ENCODE data around the gene KIF11.

The KIF11 gene

GRCh38 chr10:92688573-92688926, 95.6 kb downstream of the KIF11 start:
- peak; percentile 4 for DNase-seq

DNA sequence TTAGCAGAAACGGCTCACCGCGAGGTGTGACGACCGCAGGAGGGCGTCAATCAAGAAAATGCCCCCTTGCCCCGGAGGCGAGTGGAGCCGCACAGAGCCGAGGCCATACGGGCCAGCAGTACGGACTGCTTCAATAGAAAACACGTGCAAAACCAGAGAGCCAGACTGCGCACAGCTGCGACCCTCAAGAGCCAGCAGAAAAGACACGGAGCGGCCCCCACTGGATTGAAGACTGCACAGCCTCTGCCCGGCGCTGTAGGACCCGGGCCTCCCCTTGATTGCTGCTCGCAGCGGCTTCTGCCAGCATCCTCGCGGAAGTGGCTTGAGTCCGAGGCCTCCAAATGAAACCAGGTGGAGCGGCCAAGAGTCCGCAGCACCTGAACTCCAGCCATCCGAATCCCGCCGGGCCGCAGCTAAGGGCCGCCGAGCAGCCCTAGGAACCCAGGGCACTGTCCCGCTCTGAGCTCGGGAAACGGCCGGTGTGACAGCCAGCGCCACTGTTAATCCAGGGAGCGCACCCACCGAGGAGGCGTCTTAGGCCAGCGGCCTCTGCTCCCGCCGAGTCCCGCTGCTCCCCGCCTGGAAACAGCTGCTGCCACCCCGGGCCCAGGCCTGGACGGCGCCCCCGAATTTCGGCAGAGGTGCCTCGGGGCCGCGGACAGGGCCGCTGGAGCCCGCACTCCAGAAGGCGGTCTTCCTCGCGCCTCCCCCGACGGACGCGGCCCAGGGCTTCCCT, 96.2 kb downstream of the KIF11 start:
- DNase-seq: peak; percentile 64

DNA sequence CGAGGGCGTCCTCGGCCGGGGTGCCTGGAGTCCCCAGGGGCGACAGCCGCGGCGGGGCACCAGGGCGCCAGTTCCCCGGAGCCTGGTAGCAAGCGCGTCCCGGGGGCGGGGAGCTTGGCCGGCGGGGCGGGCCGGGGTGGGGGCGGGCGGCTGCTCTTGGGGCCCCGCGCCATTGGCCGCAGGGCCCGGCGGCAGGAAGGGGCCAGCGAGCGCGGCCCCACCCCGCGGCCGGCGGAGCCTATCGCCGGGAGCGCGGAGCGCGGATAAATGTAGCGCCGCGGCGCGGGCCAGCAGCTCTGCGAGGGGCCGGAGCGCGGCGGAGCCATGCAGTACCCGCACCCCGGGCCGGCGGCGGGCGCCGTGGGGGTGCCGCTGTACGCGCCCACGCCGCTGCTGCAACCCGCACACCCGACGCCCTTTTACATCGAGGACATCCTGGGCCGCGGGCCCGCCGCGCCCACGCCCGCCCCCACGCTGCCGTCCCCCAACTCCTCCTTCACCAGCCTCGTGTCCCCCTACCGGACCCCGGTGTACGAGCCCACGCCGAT, 96.8 kb downstream of the KIF11 start, which contains the start of gene HHEX:
HHEX (plus strand) TSS at position 293 of the 548 bp plus-strand sequence; CDS start at position 325, 32 bp downstream.
- DNase-seq: peak; percentile 45

GRCh38 chr10:92690211-92690914, 97.4 kb downstream of the KIF11 start:
- peak; percentile 75 for DNase-seq

- DNase-seq: peak; percentile 51
Measured at GRCh38 chr10:92690915-92691590, 98.1 kb downstream of the KIF11 start.

DNA sequence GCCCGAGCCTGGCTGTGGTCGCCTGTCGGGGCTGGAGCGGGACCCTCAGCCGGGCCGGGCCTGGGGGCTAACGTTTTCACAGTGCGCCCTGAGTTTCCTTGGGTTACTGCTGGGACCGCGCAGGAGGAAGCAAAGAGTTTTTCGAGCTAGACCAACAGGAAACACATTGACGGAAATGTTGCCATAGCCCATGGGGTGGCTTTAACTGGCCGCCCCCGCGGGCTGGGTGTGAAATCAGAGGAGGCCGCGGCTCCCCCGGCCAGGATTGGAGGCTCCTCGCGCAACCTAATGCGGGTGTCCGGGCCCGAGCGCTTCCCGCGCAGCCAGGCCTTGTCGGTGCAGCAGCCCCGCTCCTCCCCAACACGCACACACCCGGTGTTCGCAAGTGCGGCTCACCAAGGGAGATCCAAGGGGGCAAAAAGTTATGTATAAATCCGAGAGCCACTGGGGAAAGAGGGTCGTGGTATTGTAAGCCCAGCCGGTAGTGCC, 98.7 kb downstream of the KIF11 start:
- DNase-seq: no peak

DNA sequence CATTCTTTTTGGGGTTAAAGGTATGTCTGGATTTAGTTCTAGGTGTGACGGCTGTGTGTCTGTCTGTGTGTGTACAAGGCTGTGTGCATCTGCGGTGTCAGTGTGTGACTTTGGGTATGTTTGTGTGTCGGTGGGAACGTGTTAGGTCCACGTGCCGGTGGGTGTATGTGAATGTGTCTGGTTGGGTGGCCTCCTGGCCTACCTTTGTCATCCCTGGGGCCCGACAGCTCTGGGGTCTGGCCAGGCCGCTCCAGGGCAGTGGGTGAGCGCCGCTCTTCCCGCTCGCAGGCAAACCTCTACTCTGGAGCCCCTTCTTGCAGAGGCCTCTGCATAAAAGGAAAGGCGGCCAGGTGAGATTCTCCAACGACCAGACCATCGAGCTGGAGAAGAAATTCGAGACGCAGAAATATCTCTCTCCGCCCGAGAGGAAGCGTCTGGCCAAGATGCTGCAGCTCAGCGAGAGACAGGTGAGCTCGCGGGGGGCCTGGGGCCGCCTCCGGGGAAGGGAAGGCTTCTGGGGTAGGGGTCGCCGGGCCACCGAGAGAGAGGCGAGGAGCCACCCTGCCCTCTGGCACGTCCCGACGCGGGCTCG, 99.2 kb downstream of the KIF11 start:
- DNase-seq: peak; percentile 68

GRCh38 chr10:92692697-92693533, 100.0 kb downstream of the KIF11 start:
- DNase-seq: peak; percentile 45

DNA sequence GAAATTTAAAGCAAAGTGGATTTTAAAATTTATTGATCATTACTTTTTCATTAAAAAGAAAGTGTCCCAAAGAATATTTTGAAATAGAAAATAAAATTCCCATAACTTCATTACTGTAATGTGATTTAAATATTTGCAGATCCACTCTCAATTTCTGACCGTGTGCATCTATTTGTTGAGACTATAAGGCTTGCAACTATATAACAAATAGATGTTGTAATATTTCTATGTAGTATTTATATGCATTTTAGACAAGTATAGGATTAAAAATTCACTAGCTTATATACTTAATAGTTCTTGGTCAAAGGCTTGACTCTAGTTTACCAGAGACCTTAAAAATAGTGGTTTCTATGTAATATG, 100.6 kb downstream of the KIF11 start:
- DNase-seq: no peak

DNA sequence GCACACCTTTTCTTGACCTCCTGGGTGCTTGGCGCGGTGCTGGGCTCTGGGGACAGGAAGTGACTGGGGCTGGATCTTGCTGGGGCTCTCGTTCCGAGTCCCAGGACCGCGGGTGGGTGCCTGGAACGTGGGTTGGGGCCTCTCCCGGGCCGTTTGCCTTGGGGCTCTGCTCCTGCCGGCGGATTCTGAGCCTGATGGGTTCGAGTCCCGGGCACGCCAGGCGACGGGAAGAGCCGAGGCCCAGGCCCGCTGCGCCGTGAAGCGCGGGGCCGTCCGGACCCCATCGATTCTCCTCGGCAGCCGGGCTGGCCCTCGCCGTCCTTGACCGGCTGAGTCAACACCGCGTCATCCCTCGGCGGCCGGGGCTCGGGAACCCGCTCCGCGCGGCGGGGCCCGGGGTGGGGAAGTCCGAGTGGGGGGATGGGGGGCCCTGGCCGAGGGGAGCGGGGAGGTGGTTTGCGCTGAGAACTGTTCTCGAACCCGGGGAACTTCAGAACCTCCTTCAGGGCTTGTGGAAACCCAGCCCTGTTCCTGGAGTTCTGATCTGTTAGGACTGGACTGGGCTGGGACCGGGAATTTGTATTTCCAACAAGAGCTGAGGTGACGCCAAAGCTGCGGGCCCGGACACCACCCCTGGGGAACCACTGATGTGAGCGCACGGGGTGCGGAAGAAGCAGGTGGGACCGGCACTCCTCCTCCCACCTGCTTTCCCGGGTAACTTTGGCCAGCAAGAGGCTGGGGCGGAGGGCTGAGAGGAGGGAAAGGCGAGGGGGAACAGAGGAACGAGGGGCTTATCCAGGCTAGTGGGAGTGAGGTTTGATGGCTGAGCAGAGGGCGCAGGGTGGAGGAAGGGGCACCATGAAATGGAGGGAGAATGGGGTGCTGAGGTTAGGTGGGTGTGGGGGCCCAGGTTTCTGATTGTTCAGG, 103.0 kb downstream of the KIF11 start:
- DNase-seq: peak; percentile 45

GRCh38 chr10:92696606-92697383, 103.9 kb downstream of the KIF11 start:
- DNase-seq: no peak

- DNase-seq: peak; percentile 3
Measured at GRCh38 chr10:92697663-92698511, 105.0 kb downstream of the KIF11 start.

DNA sequence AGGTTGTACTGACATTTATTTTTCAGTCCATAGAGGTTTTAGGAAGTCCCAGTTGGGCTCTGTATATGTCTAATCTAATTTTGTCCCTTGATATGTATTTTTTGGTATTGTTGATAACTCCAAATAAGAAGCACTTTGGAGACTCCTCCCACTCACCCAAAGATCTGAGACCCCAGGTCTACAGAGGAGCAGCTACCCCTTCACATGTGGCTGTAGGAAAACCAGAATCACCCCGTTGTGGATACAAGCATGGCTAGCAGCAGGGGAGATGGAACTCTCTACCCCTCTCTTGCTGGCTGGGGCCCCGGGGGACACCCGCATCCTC, 106.2 kb downstream of the KIF11 start:
- DNase-seq: no peak

- peak; percentile 69 for DNase-seq
Measured at GRCh38 chr10:92699518-92700381, 106.8 kb downstream of the KIF11 start.

DNA sequence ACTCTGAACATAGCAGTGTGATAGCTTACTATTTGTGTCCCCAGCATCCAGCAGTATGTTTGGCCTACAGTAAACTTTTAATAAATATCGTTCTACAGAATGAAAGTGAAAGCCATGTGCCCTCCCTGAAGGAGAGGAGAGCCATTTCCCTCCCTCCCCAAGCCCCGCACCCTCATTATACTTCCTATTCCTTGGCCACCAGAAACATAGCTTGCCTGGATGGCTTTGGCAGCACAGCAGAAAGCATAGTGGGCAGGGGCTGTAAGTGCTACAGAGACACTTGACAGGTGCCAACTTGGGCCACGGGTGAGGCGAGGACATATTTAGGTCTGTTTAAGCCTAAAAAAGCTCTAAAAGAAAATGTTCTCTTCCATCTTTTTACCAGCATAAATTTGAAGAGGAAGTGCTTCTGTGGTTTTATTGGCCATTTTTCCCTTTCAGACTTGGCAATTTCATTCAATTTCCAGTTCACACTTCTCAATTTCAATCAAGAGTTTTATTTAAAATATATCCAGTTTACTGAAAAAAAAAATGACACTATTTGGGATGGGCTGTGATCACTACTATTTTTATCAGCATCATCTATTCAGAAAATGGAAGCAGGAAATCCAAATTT, 109.5 kb downstream of the KIF11 start:
- peak; percentile 4 for DNase-seq
